ENCODE measurements around the gene PBX1. TPM values are rescaled to one million over a fixed set of nuclear protein-coding genes. Genes with fewer than 3 reads are reported as not detected.

Gene PBX1
- total RNA-seq, 6 donors from 2014 or later, result 17.8 to 59.6 (median 38.3) TPM

- WGBS, 2 donors, result 74 to 85% methylated on average over 10 to 14 of the region's 14 CpGs
- H3K9me3 ChIP-seq, result no peaks in the 10 kb centered on the region
- peaks cover 0 to 12% (median 4%) of the 10 kb centered on the region in 4 donors for H3K36me3 ChIP-seq
- ATAC-seq (ENCODE audit: low FRiP score in 2 of 2) (no peak), DNase-seq (no peak)
- no peak overlapping the region for H3K27ac ChIP-seq
- no peaks in the 10 kb centered on the region for H3K27me3 ChIP-seq
- H3K4me1 ChIP-seq, result peaks cover 0 to 6% (median 2%) of the 10 kb centered on the region in 4 donors
- no peak overlapping the region for H3K4me3 ChIP-seq
- no peak for TF ChIP-seq EP300 (IDR thresholded peaks at IDR 0.05)
These were observed 282.9 kb downstream of the PBX1 start for GRCh38 chr1:164841702-164842465.

- peaks cover 0 to 22% (median 13%) of the 10 kb centered on the region in 4 donors for H3K36me3 ChIP-seq
- no peak for TF ChIP-seq POLR2AphosphoS5 (IDR thresholded peaks at IDR 0.05)
- TF ChIP-seq POLR2A (IDR thresholded peaks at IDR 0.05), result no peak
- TF ChIP-seq EP300 (IDR thresholded peaks at IDR 0.05), result no peak
- TF ChIP-seq CTCF (IDR thresholded peaks at IDR 0.05), result no peak
- H3K4me3 ChIP-seq, result no peak overlapping the region
- H3K27me3 ChIP-seq, result no peaks in the 10 kb centered on the region
- H3K27ac ChIP-seq, result no peak overlapping the region
- WGBS, 2 donors, result 58 to 60% methylated on average over 10 of the region's 10 CpGs
- no peaks in the 10 kb centered on the region for H3K9me3 ChIP-seq
- peaks cover 0 to 6% (median 2%) of the 10 kb centered on the region in 4 donors for H3K4me1 ChIP-seq
- no peak for DNase-seq
- no peak for ATAC-seq (ENCODE audit: low FRiP score in 2 of 2)
These were observed 283.9 kb downstream of the PBX1 start for GRCh38 chr1:164842870-164843269.

- no peaks in the 10 kb centered on the region for H3K27me3 ChIP-seq
- no peak for TF ChIP-seq EP300 (IDR thresholded peaks at IDR 0.05)
- no peak for TF ChIP-seq POLR2A (IDR thresholded peaks at IDR 0.05)
- TF ChIP-seq POLR2AphosphoS5 (IDR thresholded peaks at IDR 0.05), result no peak
- no peak for TF ChIP-seq CTCF (IDR thresholded peaks at IDR 0.05)
- WGBS, 2 donors, result 93% methylated on average over 3 of the region's 3 CpGs
- H3K27ac ChIP-seq, result no peak overlapping the region
- peaks cover 0 to 24% (median 14%) of the 10 kb centered on the region in 4 donors for H3K36me3 ChIP-seq
- DNase-seq, result no peak
- H3K4me3 ChIP-seq, result no peak overlapping the region
- H3K4me1 ChIP-seq, result peaks cover 0 to 6% (median 2%) of the 10 kb centered on the region in 4 donors
- no peak for ATAC-seq (ENCODE audit: low FRiP score in 2 of 2)
- H3K9me3 ChIP-seq, result no peaks in the 10 kb centered on the region
These were observed 284.9 kb downstream of the PBX1 start for GRCh38 chr1:164843743-164844500.

GRCh38 chr1:164846731-164847691 lies 288.0 kb downstream of the PBX1 start:
- DNase-seq (no peak), ATAC-seq (ENCODE audit: low FRiP score in 2 of 2) (no peak)
- H3K27ac ChIP-seq, result no peak overlapping the region
- H3K4me1 ChIP-seq, result peaks cover 0 to 6% (median 2%) of the 10 kb centered on the region in 4 donors
- WGBS, 2 donors, result 86 to 89% methylated on average over 13 of the region's 13 CpGs
- H3K27me3 ChIP-seq, result no peaks in the 10 kb centered on the region
- no peak for TF ChIP-seq CTCF (IDR thresholded peaks at IDR 0.05)
- TF ChIP-seq EP300 (IDR thresholded peaks at IDR 0.05), result no peak
- no peak for TF ChIP-seq POLR2A (IDR thresholded peaks at IDR 0.05)
- TF ChIP-seq POLR2AphosphoS5 (IDR thresholded peaks at IDR 0.05), result no peak
- no peak overlapping the region for H3K4me3 ChIP-seq
- peaks cover 0 to 24% (median 14%) of the 10 kb centered on the region in 4 donors for H3K36me3 ChIP-seq
- H3K9me3 ChIP-seq, result no peaks in the 10 kb centered on the region
